ENCODE measurements around the gene DOP1B.

DOP1B gene

GRCh38 chr21:36156815-36157670 is at the start of gene DOP1B:
DOP1B (plus strand) TSS chr21:36156824; CDS start chr21:36164734, 7,910 bp downstream.
- H3K4me1 ChIP-seq (ENCODE audit: control insufficient read depth, insufficient read depth, low read length, unreplicated experiment) = peaks cover 6% of the 10 kb centered on the region
- no peaks in the 10 kb centered on the region for H3K36me3 ChIP-seq (ENCODE audit: insufficient read depth, low read length)
- H2AFZ ChIP-seq (ENCODE audit: low read length, unreplicated experiment) = peak within 1 kb of the TSS; percentile 93
- H3K4me3 ChIP-seq (ENCODE audit: low read depth, low read length) = peak within 1 kb of the TSS; percentile 88
- no peak within 1 kb of the TSS for H3K27ac ChIP-seq (ENCODE audit: low read depth, low read length)
- peaks cover 6% of the 10 kb centered on the region; the same call in 1 of the 2 replicates for H3K27me3 ChIP-seq (ENCODE audit: insufficient read depth, low read length)
- no peaks in the 10 kb centered on the region for H3K79me2 ChIP-seq (ENCODE audit: control insufficient read depth, insufficient read depth, low read length, unreplicated experiment)

- Histone ChIP-seq H3K79me2 (ENCODE audit: control insufficient read depth, insufficient read depth, low read length, unreplicated experiment) (no peaks in the 10 kb centered on the region), H3K4me3 (ENCODE audit: low read depth, low read length) (no peak overlapping the region), H3K27ac (ENCODE audit: low read depth, low read length) (no peak overlapping the region), H3K4me1 (ENCODE audit: control insufficient read depth, insufficient read depth, low read length, unreplicated experiment) (peaks cover 7% of the 10 kb centered on the region), H3K27me3 (ENCODE audit: insufficient read depth, low read length) (peaks cover 22% of the 10 kb centered on the region), H2AFZ (ENCODE audit: low read length, unreplicated experiment) (no peak overlapping the region), H3K36me3 (ENCODE audit: insufficient read depth, low read length) (no peaks in the 10 kb centered on the region)
Measured at GRCh38 chr21:36109868-36110267, 46.8 kb upstream of the DOP1B start.

- H3K79me2 ChIP-seq (ENCODE audit: control insufficient read depth, insufficient read depth, low read length, unreplicated experiment) = no peaks in the 10 kb centered on the region
- no peaks in the 10 kb centered on the region for H3K36me3 ChIP-seq (ENCODE audit: insufficient read depth, low read length)
- peaks cover 7% of the 10 kb centered on the region for H3K4me1 ChIP-seq (ENCODE audit: control insufficient read depth, insufficient read depth, low read length, unreplicated experiment)
- no peak overlapping the region for H3K27ac ChIP-seq (ENCODE audit: low read depth, low read length)
- H3K27me3 ChIP-seq (ENCODE audit: insufficient read depth, low read length) = peaks cover 8% of the 10 kb centered on the region
- no peak overlapping the region for H2AFZ ChIP-seq (ENCODE audit: low read length, unreplicated experiment)
- no peak overlapping the region for H3K4me3 ChIP-seq (ENCODE audit: low read depth, low read length)
Measured at GRCh38 chr21:36111238-36111637, 45.4 kb upstream of the DOP1B start.

- Histone ChIP-seq H3K4me3 (ENCODE audit: low read depth, low read length) (peak overlapping the region; percentile 58), H3K79me2 (ENCODE audit: control insufficient read depth, insufficient read depth, low read length, unreplicated experiment) (no peaks in the 10 kb centered on the region), H3K27ac (ENCODE audit: low read depth, low read length) (no peak overlapping the region), H3K4me1 (ENCODE audit: control insufficient read depth, insufficient read depth, low read length, unreplicated experiment) (peaks cover 7% of the 10 kb centered on the region), H3K27me3 (ENCODE audit: insufficient read depth, low read length) (no peaks in the 10 kb centered on the region), H3K36me3 (ENCODE audit: insufficient read depth, low read length) (no peaks in the 10 kb centered on the region), H2AFZ (ENCODE audit: low read length, unreplicated experiment) (peak overlapping the region; percentile 80)
Measured at GRCh38 chr21:36113647-36114428, 42.8 kb upstream of the DOP1B start.

GRCh38 chr21:36115138-36115730 is 41.4 kb upstream of the DOP1B start:
- H3K79me2 ChIP-seq (ENCODE audit: control insufficient read depth, insufficient read depth, low read length, unreplicated experiment) = no peaks in the 10 kb centered on the region
- H3K27ac ChIP-seq (ENCODE audit: low read depth, low read length) = no peak overlapping the region
- no peak overlapping the region for H3K4me3 ChIP-seq (ENCODE audit: low read depth, low read length)

GRCh38 chr21:36117286-36117741 is 39.3 kb upstream of the DOP1B start:
- Histone ChIP-seq H3K4me1 (ENCODE audit: control insufficient read depth, insufficient read depth, low read length, unreplicated experiment) (peaks cover 7% of the 10 kb centered on the region), H3K36me3 (ENCODE audit: insufficient read depth, low read length) (no peaks in the 10 kb centered on the region), H3K79me2 (ENCODE audit: control insufficient read depth, insufficient read depth, low read length, unreplicated experiment) (no peaks in the 10 kb centered on the region), H2AFZ (ENCODE audit: low read length, unreplicated experiment) (no peak overlapping the region), H3K27ac (ENCODE audit: low read depth, low read length) (no peak overlapping the region), H3K27me3 (ENCODE audit: insufficient read depth, low read length) (no peaks in the 10 kb centered on the region), H3K4me3 (ENCODE audit: low read depth, low read length) (no peak overlapping the region)

More at GRCh38 chr21:36115138-36115730, 41.4 kb upstream of the DOP1B start:
- Histone ChIP-seq H3K27me3 (ENCODE audit: insufficient read depth, low read length) (no peaks in the 10 kb centered on the region), H3K4me1 (ENCODE audit: control insufficient read depth, insufficient read depth, low read length, unreplicated experiment) (peaks cover 7% of the 10 kb centered on the region), H2AFZ (ENCODE audit: low read length, unreplicated experiment) (no peak overlapping the region), H3K36me3 (ENCODE audit: insufficient read depth, low read length) (no peaks in the 10 kb centered on the region)

GRCh38 chr21:36120304-36120888 is 36.2 kb upstream of the DOP1B start:
- H3K27me3 ChIP-seq (ENCODE audit: insufficient read depth, low read length) = no peaks in the 10 kb centered on the region
- H3K4me1 ChIP-seq (ENCODE audit: control insufficient read depth, insufficient read depth, low read length, unreplicated experiment) = no peaks in the 10 kb centered on the region
- H3K36me3 ChIP-seq (ENCODE audit: insufficient read depth, low read length) = no peaks in the 10 kb centered on the region
- no peaks in the 10 kb centered on the region for H3K79me2 ChIP-seq (ENCODE audit: control insufficient read depth, insufficient read depth, low read length, unreplicated experiment)
- H2AFZ ChIP-seq (ENCODE audit: low read length, unreplicated experiment) = no peak overlapping the region
- no peak overlapping the region for H3K4me3 ChIP-seq (ENCODE audit: low read depth, low read length)
- H3K27ac ChIP-seq (ENCODE audit: low read depth, low read length) = no peak overlapping the region

- Histone ChIP-seq H3K27ac (ENCODE audit: low read depth, low read length) (no peak overlapping the region), H3K27me3 (ENCODE audit: insufficient read depth, low read length) (no peaks in the 10 kb centered on the region), H3K79me2 (ENCODE audit: control insufficient read depth, insufficient read depth, low read length, unreplicated experiment) (no peaks in the 10 kb centered on the region), H3K4me1 (ENCODE audit: control insufficient read depth, insufficient read depth, low read length, unreplicated experiment) (peaks cover 4% of the 10 kb centered on the region), H2AFZ (ENCODE audit: low read length, unreplicated experiment) (no peak overlapping the region), H3K4me3 (ENCODE audit: low read depth, low read length) (no peak overlapping the region), H3K36me3 (ENCODE audit: insufficient read depth, low read length) (no peaks in the 10 kb centered on the region)
Measured at GRCh38 chr21:36122977-36123376, 33.6 kb upstream of the DOP1B start.

GRCh38 chr21:36124395-36124794 is 32.2 kb upstream of the DOP1B start:
- H2AFZ ChIP-seq (ENCODE audit: low read length, unreplicated experiment) = no peak overlapping the region
- H3K36me3 ChIP-seq (ENCODE audit: insufficient read depth, low read length) = no peaks in the 10 kb centered on the region
- H3K27ac ChIP-seq (ENCODE audit: low read depth, low read length) = no peak overlapping the region
- H3K4me1 ChIP-seq (ENCODE audit: control insufficient read depth, insufficient read depth, low read length, unreplicated experiment) = peaks cover 4% of the 10 kb centered on the region
- H3K79me2 ChIP-seq (ENCODE audit: control insufficient read depth, insufficient read depth, low read length, unreplicated experiment) = no peaks in the 10 kb centered on the region
- no peaks in the 10 kb centered on the region for H3K27me3 ChIP-seq (ENCODE audit: insufficient read depth, low read length)
- H3K4me3 ChIP-seq (ENCODE audit: low read depth, low read length) = no peak overlapping the region

GRCh38 chr21:36125512-36126207 is 31.0 kb upstream of the DOP1B start:
- Histone ChIP-seq H3K4me1 (ENCODE audit: control insufficient read depth, insufficient read depth, low read length, unreplicated experiment) (peaks cover 6% of the 10 kb centered on the region), H3K4me3 (ENCODE audit: low read depth, low read length) (no peak overlapping the region), H3K27me3 (ENCODE audit: insufficient read depth, low read length) (no peaks in the 10 kb centered on the region), H3K36me3 (ENCODE audit: insufficient read depth, low read length) (no peaks in the 10 kb centered on the region), H2AFZ (ENCODE audit: low read length, unreplicated experiment) (no peak overlapping the region), H3K79me2 (ENCODE audit: control insufficient read depth, insufficient read depth, low read length, unreplicated experiment) (no peaks in the 10 kb centered on the region), H3K27ac (ENCODE audit: low read depth, low read length) (no peak overlapping the region)
